Measurements from ENCODE around the gene PPARA. TPM values are rescaled to one million over a fixed set of nuclear protein-coding genes. Genes with fewer than 3 reads are reported as not detected.
"Not testable (repeated sequence)": the region's sequence is repeated elsewhere in the genome, so short reads cannot be mapped to it uniquely, and the experiment has no call there.

Gene PPARA
- total and polyA plus RNA-seq, 11 donors: 21.1 to 96.4 (median 80.4) TPM

DNA sequence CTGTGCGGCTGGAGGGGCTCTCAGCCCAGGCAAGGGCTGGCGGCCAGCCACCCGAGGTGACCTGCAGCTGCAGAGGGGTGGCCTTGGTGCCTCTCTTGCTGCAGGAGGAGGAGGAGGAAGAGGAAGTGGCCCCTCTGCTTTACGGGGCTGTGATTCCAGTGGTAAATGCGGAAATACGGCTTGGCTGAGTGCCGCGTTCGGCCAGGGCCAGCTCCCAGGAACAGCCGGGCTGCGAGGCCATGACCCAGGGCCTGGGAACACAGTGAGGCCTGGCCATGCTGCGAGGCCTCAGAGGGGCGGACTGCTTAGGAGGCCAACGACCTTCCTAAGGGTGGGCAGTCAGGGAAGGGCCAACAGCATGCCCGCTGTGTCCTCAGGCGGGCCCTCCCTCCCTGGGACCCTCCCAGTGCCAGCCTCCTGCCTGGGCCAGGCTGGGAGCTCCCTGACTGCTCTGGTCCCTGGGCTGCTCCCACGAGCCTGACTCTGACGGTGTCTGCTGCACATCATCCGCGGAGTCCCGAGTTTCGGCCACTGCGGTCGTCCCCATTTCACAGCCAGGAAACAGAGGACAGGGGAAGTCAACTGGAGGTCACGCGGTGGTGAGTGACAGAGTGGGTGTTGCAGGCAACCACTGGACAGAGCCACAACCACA, 20.8 kb upstream of the PPARA start:
- WGBS, 4 donors: 52 to 64% (median 55%) methylated on average over 7 to 26 of the region's 26 CpGs
- no peaks in the 10 kb centered on the region for H3K27me3 ChIP-seq
- H3K27ac ChIP-seq: peak overlapping the region in 10 of 12 donors; percentile 34 to 92 (median 69)
- no peak for TF ChIP-seq POLR2A (IDR thresholded peaks at IDR 0.05)
- peak overlapping the region in 3 of 12 donors; percentile 22 to 26 (median 26) for H3K4me3 ChIP-seq
- ATAC-seq (peak; percentile 19 to 66 (median 50)), DNase-seq (peak; percentile 73 to 90 (median 78))
- intact Hi-C loops (cut with DNase I): loop anchor here in 2 of 10 donors (10.0 kb wide), 1 partner anchor 415 kb away; no protein-coding TSS in a partner anchor
- H3K36me3 ChIP-seq: no peaks in the 10 kb centered on the region
- H3K4me1 ChIP-seq: peaks cover 0 to 19% (median 7%) of the 10 kb centered on the region in 12 donors
- no peaks in the 10 kb centered on the region for H3K9me3 ChIP-seq

DNA sequence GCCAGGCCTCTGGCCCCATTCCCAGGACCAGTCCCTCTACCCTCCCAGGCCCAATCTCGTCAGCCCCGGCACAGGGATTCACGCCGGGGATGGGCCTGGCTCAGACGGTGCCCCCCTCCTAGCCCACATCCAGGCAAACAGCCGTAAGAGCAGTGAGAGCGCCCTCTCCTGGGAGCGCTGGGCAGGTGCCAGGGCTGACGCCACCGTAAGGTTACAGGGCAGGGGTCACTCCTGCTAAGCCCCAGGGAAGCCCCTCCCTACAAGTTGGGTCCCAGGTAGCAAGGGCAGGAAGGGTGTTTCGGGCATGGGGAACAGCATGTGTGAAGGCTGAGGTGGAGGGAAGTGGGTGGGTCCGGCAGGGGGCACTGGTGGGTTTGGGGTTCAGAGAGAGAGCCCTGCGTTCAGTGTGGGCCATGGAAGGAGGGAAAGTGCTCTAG, 19.2 kb upstream of the PPARA start:
- intact Hi-C loops (cut with DNase I): no loop called here
- no peak for ATAC-seq

DNA sequence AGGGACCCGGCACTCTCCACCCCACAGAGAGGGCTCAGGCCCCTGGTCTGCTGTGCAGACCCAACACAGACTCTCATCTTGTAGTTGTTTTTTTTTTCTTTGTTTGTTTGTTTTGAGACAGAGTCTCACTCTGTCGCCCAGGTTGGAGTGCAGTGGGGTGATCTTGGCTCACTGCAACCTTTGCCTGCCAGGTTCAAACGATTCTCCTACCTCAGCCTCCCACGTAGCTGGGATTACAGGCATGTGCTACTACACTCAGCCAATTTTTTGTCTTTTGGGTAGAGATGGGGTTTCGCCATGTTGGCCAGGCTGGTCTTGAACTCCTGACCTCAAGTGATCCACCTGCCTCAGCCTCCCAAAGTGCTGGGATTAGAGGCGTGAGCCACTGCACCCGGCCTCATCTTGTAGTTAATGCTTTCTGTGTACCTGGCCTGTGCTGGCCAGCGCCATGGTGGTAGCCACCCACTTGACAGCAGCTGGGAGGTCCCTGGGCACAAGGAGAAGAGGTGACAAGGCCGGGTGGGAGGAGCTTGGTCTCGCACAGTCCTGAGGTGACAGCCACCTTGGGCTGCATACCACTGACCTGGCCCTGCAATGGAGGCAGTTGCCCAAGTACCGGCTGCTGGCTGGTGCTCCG, 18.0 kb upstream of the PPARA start:
- ATAC-seq; H3K27me3 ChIP-seq; H3K9me3 ChIP-seq; H3K36me3 ChIP-seq; H3K27ac ChIP-seq; H3K4me3 ChIP-seq; intact Hi-C loops (cut with DNase I): not testable (repeated sequence)
- WGBS, 4 donors: 90 to 94% (median 92%) methylated on average over 9 to 12 of the region's 12 CpGs
- peaks cover 0 to 19% (median 7%) of the 10 kb centered on the region in 12 donors for H3K4me1 ChIP-seq
- DNase-seq: peak in 1 of 5 donors; percentile 29

More for the DNA sequence above, 19.2 kb upstream of the PPARA start:
- no peak overlapping the region for H3K27ac ChIP-seq
- H3K36me3 ChIP-seq: no peaks in the 10 kb centered on the region
- H3K27me3 ChIP-seq: no peaks in the 10 kb centered on the region
- peaks cover 0 to 19% (median 7%) of the 10 kb centered on the region in 12 donors for H3K4me1 ChIP-seq
- no peak for DNase-seq
- H3K9me3 ChIP-seq: no peaks in the 10 kb centered on the region
- no peak overlapping the region for H3K4me3 ChIP-seq
- WGBS, 4 donors: 75 to 85% (median 81%) methylated on average over 6 to 13 of the region's 13 CpGs
- TF ChIP-seq POLR2A (IDR thresholded peaks at IDR 0.05): no peak
- TF ChIP-seq, protein P1, sequence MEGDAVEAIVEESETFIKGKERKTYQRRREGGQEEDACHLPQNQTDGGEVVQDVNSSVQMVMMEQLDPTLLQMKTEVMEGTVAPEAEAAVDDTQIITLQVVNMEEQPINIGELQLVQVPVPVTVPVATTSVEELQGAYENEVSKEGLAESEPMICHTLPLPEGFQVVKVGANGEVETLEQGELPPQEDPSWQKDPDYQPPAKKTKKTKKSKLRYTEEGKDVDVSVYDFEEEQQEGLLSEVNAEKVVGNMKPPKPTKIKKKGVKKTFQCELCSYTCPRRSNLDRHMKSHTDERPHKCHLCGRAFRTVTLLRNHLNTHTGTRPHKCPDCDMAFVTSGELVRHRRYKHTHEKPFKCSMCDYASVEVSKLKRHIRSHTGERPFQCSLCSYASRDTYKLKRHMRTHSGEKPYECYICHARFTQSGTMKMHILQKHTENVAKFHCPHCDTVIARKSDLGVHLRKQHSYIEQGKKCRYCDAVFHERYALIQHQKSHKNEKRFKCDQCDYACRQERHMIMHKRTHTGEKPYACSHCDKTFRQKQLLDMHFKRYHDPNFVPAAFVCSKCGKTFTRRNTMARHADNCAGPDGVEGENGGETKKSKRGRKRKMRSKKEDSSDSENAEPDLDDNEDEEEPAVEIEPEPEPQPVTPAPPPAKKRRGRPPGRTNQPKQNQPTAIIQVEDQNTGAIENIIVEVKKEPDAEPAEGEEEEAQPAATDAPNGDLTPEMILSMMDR (IDR thresholded peaks at IDR 0.05): peak in 4 of 12 donors; percentile 16 to 26 (median 21)

DNA sequence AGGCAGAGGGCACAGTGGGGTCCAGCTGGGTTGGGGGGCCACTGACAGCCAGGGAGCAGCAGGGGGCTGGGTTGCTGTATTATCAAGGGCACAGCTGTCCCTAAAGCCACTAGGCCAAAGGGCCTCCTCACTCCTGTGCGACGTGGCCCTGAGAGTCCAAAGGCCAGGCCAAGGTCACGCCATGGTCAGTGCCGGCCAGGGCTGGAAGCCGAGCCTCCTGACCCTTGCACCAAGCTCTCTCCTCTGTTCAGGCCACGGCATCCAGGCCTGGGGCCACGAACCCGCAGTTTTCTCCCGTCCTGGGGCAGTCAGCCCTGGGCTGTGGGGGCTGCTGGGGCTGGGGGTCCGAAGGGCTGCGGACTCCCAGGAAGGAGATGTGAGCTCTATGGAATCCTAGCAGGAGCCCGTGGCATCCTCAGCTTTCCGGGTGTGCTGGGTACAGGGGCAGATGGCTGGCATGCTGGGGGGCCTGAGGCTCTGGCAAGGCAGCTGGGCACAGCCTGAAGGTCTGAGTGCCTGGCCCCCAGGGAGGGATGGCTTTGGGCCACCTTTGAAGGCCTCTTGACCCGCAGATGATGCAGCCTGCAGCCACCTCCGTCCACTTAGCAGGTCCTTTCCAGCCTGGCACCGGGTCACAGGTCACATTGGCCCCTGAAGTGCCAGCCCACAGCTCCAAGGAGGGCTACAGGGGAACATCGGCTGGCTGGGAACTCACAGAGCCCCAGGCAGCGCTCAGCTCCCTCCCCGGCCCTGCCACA, 17.3 kb upstream of the PPARA start:
- Histone ChIP-seq H3K27me3 (no peaks in the 10 kb centered on the region), H3K9me3 (no peaks in the 10 kb centered on the region), H3K4me3 (no peak overlapping the region), H3K36me3 (no peaks in the 10 kb centered on the region), H3K4me1 (peaks cover 0 to 19% (median 7%) of the 10 kb centered on the region in 12 donors), H3K27ac (no peak overlapping the region)
- DNase-seq: peak in 1 of 5 donors; percentile 56
- ATAC-seq: no peak
- TF ChIP-seq POLR2A (IDR thresholded peaks at IDR 0.05): no peak
- TF ChIP-seq, protein P1 (IDR thresholded peaks at IDR 0.05): no peak
- 84 to 96% (median 93%) methylated on average over 12 to 19 of the region's 19 CpGs for WGBS, 4 donors
- intact Hi-C loops (cut with DNase I): no loop called here

DNA sequence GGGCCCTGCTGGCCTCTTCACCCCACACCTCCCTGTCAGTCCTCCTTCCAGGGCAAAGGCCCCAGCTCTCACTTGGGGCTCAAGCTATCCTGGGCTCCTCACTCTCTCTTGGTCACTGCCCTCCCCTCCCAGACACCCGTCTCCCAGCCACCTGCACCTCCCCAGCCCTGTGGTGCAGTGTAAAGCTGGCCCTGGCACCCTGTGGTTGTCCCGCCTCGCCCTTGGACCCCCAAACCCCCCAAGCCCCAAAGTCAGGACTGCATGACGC, 16.8 kb upstream of the PPARA start:
- TF ChIP-seq, protein P1 (IDR thresholded peaks at IDR 0.05): no peak
- no peak for TF ChIP-seq POLR2A (IDR thresholded peaks at IDR 0.05)
- Histone ChIP-seq H3K4me3 (no peak overlapping the region), H3K4me1 (peaks cover 0 to 19% (median 7%) of the 10 kb centered on the region in 12 donors), H3K27me3 (no peaks in the 10 kb centered on the region), H3K36me3 (no peaks in the 10 kb centered on the region), H3K9me3 (no peaks in the 10 kb centered on the region), H3K27ac (no peak overlapping the region)
- WGBS, 4 donors: 90 to 100% (median 95%) methylated on average over 4 of the region's 4 CpGs
- DNase-seq (peak in 1 of 5 donors; percentile 44), ATAC-seq (no peak)
- intact Hi-C loops (cut with DNase I): no loop called here
